ENCODE data around the gene TPM1.

The TPM1 gene

GRCh38 chr15:63041402-63041973 lies 1.1 kb upstream of the TPM1 start:
- DNase-seq (ENCODE audit: low read depth, low spot score): no peak

GRCh38 chr15:63042877-63043334 lies 359 bp downstream of the TPM1 start:
- DNase-seq (ENCODE audit: low read depth, low spot score): no peak

- no peak for DNase-seq (ENCODE audit: low read depth, low spot score)
Observed at GRCh38 chr15:63043335-63044076, 959 bp downstream of the TPM1 start.

GRCh38 chr15:63044077-63044644 lies 1.6 kb downstream of the TPM1 start:
- DNase-seq (ENCODE audit: low read depth, low spot score): no peak

GRCh38 chr15:63044645-63045464 lies 2.3 kb downstream of the TPM1 start:
- no peak for DNase-seq (ENCODE audit: low read depth, low spot score)

GRCh38 chr15:63045465-63045840 lies 2.9 kb downstream of the TPM1 start:
- DNase-seq (ENCODE audit: low read depth, low spot score): no peak

- no peak for DNase-seq (ENCODE audit: low read depth, low spot score)
Observed at GRCh38 chr15:63045879-63046278, 3.3 kb downstream of the TPM1 start.

- no peak for DNase-seq (ENCODE audit: low read depth, low spot score)
Observed at GRCh38 chr15:63046917-63047760, 4.6 kb downstream of the TPM1 start.

GRCh38 chr15:63047792-63048114 lies 5.2 kb downstream of the TPM1 start:
- no peak for DNase-seq (ENCODE audit: low read depth, low spot score)

GRCh38 chr15:63048115-63048775 lies 5.7 kb downstream of the TPM1 start:
- DNase-seq (ENCODE audit: low read depth, low spot score): no peak

- no peak for DNase-seq (ENCODE audit: low read depth, low spot score)
Observed at GRCh38 chr15:63048776-63049665, 6.5 kb downstream of the TPM1 start.

- no peak for DNase-seq (ENCODE audit: low read depth, low spot score)
Observed at GRCh38 chr15:63049783-63050371, 7.3 kb downstream of the TPM1 start.

GRCh38 chr15:63050731-63051155 lies 8.2 kb downstream of the TPM1 start:
- no peak for DNase-seq (ENCODE audit: low read depth, low spot score)

- DNase-seq (ENCODE audit: low read depth, low spot score): no peak
Observed at GRCh38 chr15:63051156-63052066, 8.9 kb downstream of the TPM1 start.

- DNase-seq (ENCODE audit: low read depth, low spot score): no peak
Observed at GRCh38 chr15:63052077-63052841, 9.7 kb downstream of the TPM1 start.

GRCh38 chr15:63052961-63053698 lies 10.6 kb downstream of the TPM1 start:
- DNase-seq (ENCODE audit: low read depth, low spot score): no peak

GRCh38 chr15:63054281-63054683 lies 11.7 kb downstream of the TPM1 start:
- DNase-seq (ENCODE audit: low read depth, low spot score): no peak
